WTC11 (cell line): Measurements from ENCODE around the gene TSSC4. TPM values are rescaled to one million over a fixed set of nuclear protein-coding genes. Genes with fewer than 3 reads are reported as not detected.

Experiments used
- ATAC-seq: fragments of 200-7000 bp; cut with Tn5 transposase; 2 replicates; pipeline ENCODE4 v1.10.0; 2021; ENCODE audit warnings: mild to moderate bottlenecking, moderate library complexity
- CTCF ChIA-PET: fragments of 300-600 bp; sonication (Branson Sonifier 250); formaldehyde crosslinking; loops from one replicate; lab custom pipeline; 2021; ENCODE audit warnings: antibody characterized with exemption; lab: Charles Lee
- POLR2A ChIA-PET: fragments of 350-600 bp; sonication (Branson Sonifier 250); formaldehyde crosslinking; loops from one replicate; lab custom pipeline; 2021; ENCODE audit warnings: antibody characterized with exemption; lab: Charles Lee
- DNase-seq: peaks from one replicate; pipeline ENCODE4 v3.0.0; 2021; ENCODE audit warnings: low spot score
- H3K27ac Mint-ChIP-seq: 2 replicates; pipeline ENCODE4 v1.8.0; 2021; ENCODE audit warnings: mixed read lengths
- H3K27me3 Mint-ChIP-seq: 2 replicates; pipeline ENCODE4 v1.8.0; 2021; ENCODE audit warnings: low read depth, mild to moderate bottlenecking, moderate library complexity, mixed read lengths
- H3K36me3 Mint-ChIP-seq: 2 replicates; pipeline ENCODE4 v1.8.0; 2021; ENCODE audit warnings: mixed read lengths
- H3K4me1 Mint-ChIP-seq: 2 replicates; pipeline ENCODE4 v1.8.0; 2022; ENCODE audit warnings: mixed read lengths
- H3K4me3 Mint-ChIP-seq: 2 replicates; pipeline ENCODE4 v1.8.0; 2021; ENCODE audit warnings: mild to moderate bottlenecking, moderate library complexity, mixed read lengths
- H3K9me3 Mint-ChIP-seq: 2 replicates; pipeline ENCODE4 v1.8.0; 2021; ENCODE audit warnings: mixed read lengths
- AFF4 ChIP-seq: sonication (generic); formaldehyde crosslinking; IDR thresholded peaks from 2 replicates; pipeline ENCODE4 v1.8.1; 2023; ENCODE audit warnings: mild to moderate bottlenecking, missing genetic modification reagents, borderline replicate concordance
- ATF1 ChIP-seq: sonication (generic); formaldehyde crosslinking; IDR thresholded peaks from 2 replicates; pipeline ENCODE4 v1.8.1; 2023; ENCODE audit warnings: mild to moderate bottlenecking, moderate library complexity, missing genetic modification reagents
- CREM ChIP-seq: sonication (generic); formaldehyde crosslinking; IDR thresholded peaks from 2 replicates; pipeline ENCODE4 v1.8.1; 2022; ENCODE audit warnings: mild to moderate bottlenecking, missing genetic modification reagents, moderate library complexity
- ERG ChIP-seq: fragments of 250-450 bp; sonication (Bioruptor Pico); IDR thresholded peaks from 2 replicates; pipeline ENCODE4 v1.8.0; 2021; ENCODE audit warnings: mild to moderate bottlenecking
- ESRRA ChIP-seq: sonication (generic); formaldehyde crosslinking; IDR thresholded peaks from 2 replicates; pipeline ENCODE4 v1.8.1; 2022; ENCODE audit warnings: mild to moderate bottlenecking, missing genetic modification reagents, borderline replicate concordance
- GABPB1 ChIP-seq: sonication (generic); formaldehyde crosslinking; IDR thresholded peaks from 2 replicates; pipeline ENCODE4 v1.8.1; 2023; ENCODE audit warnings: mild to moderate bottlenecking, missing genetic modification reagents
- IRF1 ChIP-seq: sonication (generic); formaldehyde crosslinking; IDR thresholded peaks from 2 replicates; pipeline ENCODE4 v1.8.0; 2023; ENCODE audit warnings: missing genetic modification reagents
- KAT7 ChIP-seq: sonication (generic); formaldehyde crosslinking; IDR thresholded peaks from 2 replicates; pipeline ENCODE4 v1.8.1; 2023; ENCODE audit warnings: missing genetic modification reagents, mild to moderate bottlenecking, borderline replicate concordance
- NFE2L1 ChIP-seq: sonication (generic); formaldehyde crosslinking; IDR thresholded peaks from 2 replicates; pipeline ENCODE4 v1.8.1; 2023; ENCODE audit warnings: missing genetic modification reagents
- SOX15 ChIP-seq: fragments of 250-450 bp; sonication (Bioruptor Pico); IDR thresholded peaks from 2 replicates; pipeline ENCODE4 v1.9.0; 2021; ENCODE audit warnings: mild to moderate bottlenecking
- USF1 ChIP-seq: sonication (generic); formaldehyde crosslinking; IDR thresholded peaks from 2 replicates; pipeline ENCODE4 v1.8.0; 2022; ENCODE audit warnings: mild to moderate bottlenecking, missing genetic modification reagents
- ZNF219 ChIP-seq: sonication (generic); formaldehyde crosslinking; IDR thresholded peaks from 2 replicates; pipeline ENCODE4 v1.8.0; 2023; ENCODE audit warnings: missing genetic modification reagents, mild to moderate bottlenecking, borderline replicate concordance
- ZNF512 ChIP-seq: sonication (generic); formaldehyde crosslinking; IDR thresholded peaks from 2 replicates; pipeline ENCODE4 v1.8.1; 2022; ENCODE audit warnings: missing genetic modification reagents, borderline replicate concordance
- total RNA-seq: library from RNA; stranded (reverse); gene quantifications from 3 replicates; pipeline ENCODE4 v1.2.3, GENCODE V29; 2021
- TF ChIP-seq, protein P1 (sequence below): sonication (generic); formaldehyde crosslinking; IDR thresholded peaks from 2 replicates; pipeline ENCODE4 v1.8.1; 2022; ENCODE audit warnings: low read depth, missing genetic modification reagents, borderline replicate concordance
- TF ChIP-seq, protein P2 (sequence below): fragments of 250-450 bp; sonication (Bioruptor Pico); IDR thresholded peaks from 2 replicates; pipeline ENCODE4 v1.9.0; 2021; ENCODE audit warnings: mild to moderate bottlenecking
- TF ChIP-seq, protein P3 (sequence below): sonication (generic); formaldehyde crosslinking; IDR thresholded peaks from 2 replicates; pipeline ENCODE4 v1.8.1; 2023; ENCODE audit warnings: mild to moderate bottlenecking, missing genetic modification reagents

The TSSC4 gene
- total RNA-seq, 1 experiment from 2014 or later, result 41.4 TPM

GRCh38 chr11:2363577-2364370 lies 36.8 kb upstream of the TSSC4 start:
- H3K9me3 Mint-ChIP-seq, result no peaks in the 10 kb centered on the region
- ATAC-seq (no peak), DNase-seq (no peak)
- no peaks in the 10 kb centered on the region for H3K4me1 Mint-ChIP-seq
- no peak overlapping the region for H3K27ac Mint-ChIP-seq
- no peak overlapping the region for H3K4me3 Mint-ChIP-seq
- CTCF ChIA-PET, result interaction anchor here (0.8 to 1.2 kb wide), 2 partner anchors 57 to 59 kb away, joined by 4 to 8 read pairs; no protein-coding TSS in a partner anchor
- H3K36me3 Mint-ChIP-seq, result no peaks in the 10 kb centered on the region
- H3K27me3 Mint-ChIP-seq, result peaks cover 12% of the 10 kb centered on the region
- POLR2A ChIA-PET, result no interaction called here
- TF ChIP-seq SOX15 (CRISPR knock-in tag) (no peak), ERG (CRISPR knock-in tag) (no peak), IRF1 (no peak), AFF4 (no peak), ZNF512 (CRISPR knock-in tag) (no peak), GABPB1 (CRISPR knock-in tag) (no peak), ZNF219 (CRISPR knock-in tag) (no peak), USF1 (no peak), KAT7 (CRISPR knock-in tag) (no peak), CREM (CRISPR knock-in tag) (no peak), ATF1 (no peak), ESRRA (CRISPR knock-in tag) (no peak), NFE2L1 (no peak)
- TF ChIP-seq, protein P1, sequence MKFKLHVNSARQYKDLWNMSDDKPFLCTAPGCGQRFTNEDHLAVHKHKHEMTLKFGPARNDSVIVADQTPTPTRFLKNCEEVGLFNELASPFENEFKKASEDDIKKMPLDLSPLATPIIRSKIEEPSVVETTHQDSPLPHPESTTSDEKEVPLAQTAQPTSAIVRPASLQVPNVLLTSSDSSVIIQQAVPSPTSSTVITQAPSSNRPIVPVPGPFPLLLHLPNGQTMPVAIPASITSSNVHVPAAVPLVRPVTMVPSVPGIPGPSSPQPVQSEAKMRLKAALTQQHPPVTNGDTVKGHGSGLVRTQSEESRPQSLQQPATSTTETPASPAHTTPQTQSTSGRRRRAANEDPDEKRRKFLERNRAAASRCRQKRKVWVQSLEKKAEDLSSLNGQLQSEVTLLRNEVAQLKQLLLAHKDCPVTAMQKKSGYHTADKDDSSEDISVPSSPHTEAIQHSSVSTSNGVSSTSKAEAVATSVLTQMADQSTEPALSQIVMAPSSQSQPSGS (CRISPR knock-in tag), result no peak
- TF ChIP-seq, protein P2, sequence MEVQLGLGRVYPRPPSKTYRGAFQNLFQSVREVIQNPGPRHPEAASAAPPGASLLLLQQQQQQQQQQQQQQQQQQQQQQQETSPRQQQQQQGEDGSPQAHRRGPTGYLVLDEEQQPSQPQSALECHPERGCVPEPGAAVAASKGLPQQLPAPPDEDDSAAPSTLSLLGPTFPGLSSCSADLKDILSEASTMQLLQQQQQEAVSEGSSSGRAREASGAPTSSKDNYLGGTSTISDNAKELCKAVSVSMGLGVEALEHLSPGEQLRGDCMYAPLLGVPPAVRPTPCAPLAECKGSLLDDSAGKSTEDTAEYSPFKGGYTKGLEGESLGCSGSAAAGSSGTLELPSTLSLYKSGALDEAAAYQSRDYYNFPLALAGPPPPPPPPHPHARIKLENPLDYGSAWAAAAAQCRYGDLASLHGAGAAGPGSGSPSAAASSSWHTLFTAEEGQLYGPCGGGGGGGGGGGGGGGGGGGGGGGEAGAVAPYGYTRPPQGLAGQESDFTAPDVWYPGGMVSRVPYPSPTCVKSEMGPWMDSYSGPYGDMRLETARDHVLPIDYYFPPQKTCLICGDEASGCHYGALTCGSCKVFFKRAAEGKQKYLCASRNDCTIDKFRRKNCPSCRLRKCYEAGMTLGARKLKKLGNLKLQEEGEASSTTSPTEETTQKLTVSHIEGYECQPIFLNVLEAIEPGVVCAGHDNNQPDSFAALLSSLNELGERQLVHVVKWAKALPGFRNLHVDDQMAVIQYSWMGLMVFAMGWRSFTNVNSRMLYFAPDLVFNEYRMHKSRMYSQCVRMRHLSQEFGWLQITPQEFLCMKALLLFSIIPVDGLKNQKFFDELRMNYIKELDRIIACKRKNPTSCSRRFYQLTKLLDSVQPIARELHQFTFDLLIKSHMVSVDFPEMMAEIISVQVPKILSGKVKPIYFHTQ (CRISPR knock-in tag), result no peak
- TF ChIP-seq, protein P3, sequence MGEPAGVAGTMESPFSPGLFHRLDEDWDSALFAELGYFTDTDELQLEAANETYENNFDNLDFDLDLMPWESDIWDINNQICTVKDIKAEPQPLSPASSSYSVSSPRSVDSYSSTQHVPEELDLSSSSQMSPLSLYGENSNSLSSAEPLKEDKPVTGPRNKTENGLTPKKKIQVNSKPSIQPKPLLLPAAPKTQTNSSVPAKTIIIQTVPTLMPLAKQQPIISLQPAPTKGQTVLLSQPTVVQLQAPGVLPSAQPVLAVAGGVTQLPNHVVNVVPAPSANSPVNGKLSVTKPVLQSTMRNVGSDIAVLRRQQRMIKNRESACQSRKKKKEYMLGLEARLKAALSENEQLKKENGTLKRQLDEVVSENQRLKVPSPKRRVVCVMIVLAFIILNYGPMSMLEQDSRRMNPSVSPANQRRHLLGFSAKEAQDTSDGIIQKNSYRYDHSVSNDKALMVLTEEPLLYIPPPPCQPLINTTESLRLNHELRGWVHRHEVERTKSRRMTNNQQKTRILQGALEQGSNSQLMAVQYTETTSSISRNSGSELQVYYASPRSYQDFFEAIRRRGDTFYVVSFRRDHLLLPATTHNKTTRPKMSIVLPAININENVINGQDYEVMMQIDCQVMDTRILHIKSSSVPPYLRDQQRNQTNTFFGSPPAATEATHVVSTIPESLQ, result no peak
